Neural cell (in vitro differentiated cells): Measurements from ENCODE around the gene GAS7.

Experiments used
- EP300 ChIP-seq: fragments of 450-650 bp; conservative IDR thresholded peaks from 2 replicates; pipeline ENCODE4 v1.6.1; 2014; ENCODE audit warnings: antibody characterized with exemption, mild to moderate bottlenecking, moderate library complexity; ENCODE audit not compliant: poor library complexity, severe bottlenecking
- POLR2AphosphoS5 ChIP-seq: IDR thresholded peaks from 2 replicates; pipeline ENCODE4 v1.6.1; 2012
- TAF1 ChIP-seq: IDR thresholded peaks from 2 replicates; pipeline ENCODE4 v1.6.1; 2012; ENCODE audit warnings: low read depth
- TF ChIP-seq, protein P1 (sequence below): fragments of 450-650 bp; IDR thresholded peaks from 2 replicates; pipeline ENCODE4 v1.5.1; 2014; ENCODE audit warnings: antibody characterized with exemption, mild to moderate bottlenecking, moderate library complexity; ENCODE audit not compliant: poor library complexity, severe bottlenecking

DNA sequence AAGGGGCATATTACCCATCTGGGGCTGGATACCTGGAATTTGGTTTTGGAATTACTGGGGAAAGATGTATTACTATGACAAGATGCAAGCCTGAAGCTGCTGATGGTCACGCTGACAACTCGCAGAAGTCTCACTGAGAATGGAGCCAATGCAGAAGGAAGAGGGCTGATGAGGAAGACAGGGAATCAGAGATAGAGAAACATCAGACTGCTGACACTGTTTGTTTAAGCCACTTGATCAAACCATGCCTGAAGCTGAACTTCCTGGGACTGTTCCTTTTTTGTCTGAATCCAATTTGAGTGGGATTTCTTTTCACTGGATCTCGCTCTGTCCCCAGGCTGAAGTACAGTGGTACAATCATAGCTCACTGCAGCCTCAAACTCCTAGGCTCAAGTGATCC lies 133.9 kb downstream of the GAS7 start:
- TF ChIP-seq, protein P1, sequence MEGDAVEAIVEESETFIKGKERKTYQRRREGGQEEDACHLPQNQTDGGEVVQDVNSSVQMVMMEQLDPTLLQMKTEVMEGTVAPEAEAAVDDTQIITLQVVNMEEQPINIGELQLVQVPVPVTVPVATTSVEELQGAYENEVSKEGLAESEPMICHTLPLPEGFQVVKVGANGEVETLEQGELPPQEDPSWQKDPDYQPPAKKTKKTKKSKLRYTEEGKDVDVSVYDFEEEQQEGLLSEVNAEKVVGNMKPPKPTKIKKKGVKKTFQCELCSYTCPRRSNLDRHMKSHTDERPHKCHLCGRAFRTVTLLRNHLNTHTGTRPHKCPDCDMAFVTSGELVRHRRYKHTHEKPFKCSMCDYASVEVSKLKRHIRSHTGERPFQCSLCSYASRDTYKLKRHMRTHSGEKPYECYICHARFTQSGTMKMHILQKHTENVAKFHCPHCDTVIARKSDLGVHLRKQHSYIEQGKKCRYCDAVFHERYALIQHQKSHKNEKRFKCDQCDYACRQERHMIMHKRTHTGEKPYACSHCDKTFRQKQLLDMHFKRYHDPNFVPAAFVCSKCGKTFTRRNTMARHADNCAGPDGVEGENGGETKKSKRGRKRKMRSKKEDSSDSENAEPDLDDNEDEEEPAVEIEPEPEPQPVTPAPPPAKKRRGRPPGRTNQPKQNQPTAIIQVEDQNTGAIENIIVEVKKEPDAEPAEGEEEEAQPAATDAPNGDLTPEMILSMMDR, result no peak
- TF ChIP-seq EP300, result no peak
- TF ChIP-seq POLR2AphosphoS5, result no peak
- TF ChIP-seq TAF1, result no peak
